K562 (cell line): ENCODE results near the gene BLCAP. TPM values are rescaled to one million over a fixed set of nuclear protein-coding genes. Genes with fewer than 3 reads are reported as not detected.

Experiments
- ATAC-seq: fragments of 200-7000 bp; cut with Tn5 transposase; 3 replicates; pipeline ENCODE4 v1.9.1; 2020; ENCODE audit warnings: moderate library complexity
- BruUV-seq: library from RNA; stranded (reverse); fragments of 400-500 nt; replicated peaks from 2 replicates; lab custom pipeline; 2021; lab: Mats Ljungman, UMichigan
- CTCF ChIA-PET: fragments of 300-600 bp; formaldehyde crosslinking; extraction: SDS; loops from one replicate; lab custom pipeline; 2021; ENCODE audit warnings: low intra/inter-chr PET ratio; lab: Yijun Ruan, JAX
- POLR2A ChIA-PET: fragments of 300-600, 350-650 bp; sonication (Branson Sonifier 250); formaldehyde crosslinking; extraction: SDS; loops from one replicate; lab custom pipeline; 2021; ENCODE audit warnings: antibody characterized with exemption, inconsistent platforms; lab: Yijun Ruan, JAX
- DNase-seq, 4 experiments: peaks; one replicate each; pipeline versions ENCODE4 v3.0.0 to v3.0.0-alpha.2; 2011 to 2018; ENCODE audit warnings: low spot score in 3 of 4, mixed read lengths in 3 of 4; ENCODE audit errors: extremely low read depth in 1 of 4
- FAIRE-seq: peaks from 2 replicates; lab custom pipeline; 2011; peaks lifted over from hg19 to GRCh38; lab: Jason Lieb, UNC
- H2AFZ ChIP-seq: 2 replicates; pipeline ENCODE4 v1.6.0; 2011; ENCODE audit warnings: low read depth, low read length, control low read depth, inconsistent platforms
- H3K27ac ChIP-seq: fragments of 200-600 bp; 3 replicates; pipeline ENCODE4 v1.8.0; 2011; ENCODE audit warnings: low read depth, mild to moderate bottlenecking, control low read depth, inconsistent platforms, low read length, moderate library complexity, mixed read lengths; ENCODE audit errors: extremely low read depth
- H3K27me3 ChIP-seq, 2 experiments: fragments of 300-600 bp in 1 of 2; 2 replicates in 1 of 2; 3 replicates in 1 of 2; pipeline versions ENCODE4 v1.6.0 to v1.8.0; 2011; ENCODE audit warnings: inconsistent platforms in 2 of 2, low read length in 2 of 2, mild to moderate bottlenecking in 1 of 2, mixed read lengths in 1 of 2, moderate library complexity in 1 of 2; ENCODE audit not compliant: control insufficient read depth in 2 of 2, insufficient read depth in 2 of 2
- H3K36me3 ChIP-seq: fragments of 300-600 bp; 3 replicates; pipeline ENCODE4 v1.8.0; 2011; ENCODE audit warnings: mild to moderate bottlenecking, low read length, inconsistent platforms; ENCODE audit not compliant: control insufficient read depth, insufficient read depth
- H3K4me1 ChIP-seq, 2 experiments: fragments of 200-600 bp in 1 of 2; replicated peaks in 1 of 2; 2 replicates in 1 of 2; 3 replicates in 1 of 2; pipeline versions ENCODE4 v1.5.1 to v1.8.0; 2011; ENCODE audit warnings: inconsistent platforms in 2 of 2, low read length in 2 of 2, mild to moderate bottlenecking in 1 of 2, mixed read lengths in 1 of 2, moderate library complexity in 1 of 2; ENCODE audit not compliant: control insufficient read depth in 2 of 2, insufficient read depth in 2 of 2
- H3K4me2 ChIP-seq: 2 replicates; pipeline ENCODE4 v1.6.1; 2011; ENCODE audit warnings: low read length, control low read depth, inconsistent platforms, mixed read lengths; ENCODE audit not compliant: insufficient read depth
- H3K4me3 ChIP-seq: fragments of 200-600 bp; sonication (generic), shearing (Covaris generic); 2 replicates; pipeline ENCODE4 v1.5.1; 2016; ENCODE audit warnings: control low read depth, inconsistent platforms
- H3K79me2 ChIP-seq: fragments of 200-600 bp; 3 replicates; pipeline ENCODE4 v1.8.0; 2011; ENCODE audit warnings: low read length, inconsistent platforms; ENCODE audit not compliant: control insufficient read depth, insufficient read depth
- H3K9ac ChIP-seq, 2 experiments: 2 replicates each; pipeline versions ENCODE4 v1.6.0 to v1.6.1; 2011; ENCODE audit warnings: low read depth in 2 of 2, low read length in 2 of 2, control low read depth in 1 of 2, inconsistent platforms in 1 of 2, mild to moderate bottlenecking in 1 of 2, mixed read lengths in 1 of 2; ENCODE audit not compliant: insufficient read depth in 1 of 2
- H3K9me1 ChIP-seq: one replicate; pipeline ENCODE4 v1.6.0; 2011; ENCODE audit warnings: inconsistent platforms, mild to moderate bottlenecking, low read length, moderate library complexity; ENCODE audit not compliant: control insufficient read depth, insufficient read depth
- H3K9me3 ChIP-seq: replicated peaks from 2 replicates; pipeline ENCODE4 v1.5.1; 2011; ENCODE audit warnings: low read depth, low read length, inconsistent platforms; ENCODE audit not compliant: control insufficient read depth, insufficient read depth
- H4K20me1 ChIP-seq: replicated peaks from 2 replicates; pipeline ENCODE4 v1.6.1; 2011; ENCODE audit warnings: low read length, inconsistent platforms, mixed read lengths; ENCODE audit not compliant: control insufficient read depth, insufficient read depth
- NR2C2 ChIP-seq, 2 experiments: fragments of 200-800 bp in 1 of 2; sonication (Bioruptor generic) in 1 of 2; sonication (generic) in 1 of 2; formaldehyde crosslinking in 1 of 2; IDR thresholded peaks; 2 replicates each; pipeline versions ENCODE4 v1.6.1 to v1.8.0; 2016 to 2022; ENCODE audit warnings: mild to moderate bottlenecking in 1 of 2, missing compliant biosample characterization in 1 of 2, missing genetic modification characterization in 1 of 2, missing genetic modification reagents in 1 of 2
- OTX1 ChIP-seq: fragments of 450-650 bp; formaldehyde crosslinking; IDR thresholded peaks from 2 replicates; pipeline ENCODE4 v1.4.0; 2022; ENCODE audit warnings: mild to moderate bottlenecking
- SIRT6 ChIP-seq: IDR thresholded peaks from one replicate; pipeline ENCODE4 v1.6.1; 2012; ENCODE audit warnings: low read depth, mild to moderate bottlenecking, control low read depth, inconsistent platforms, low read length, moderate library complexity
- SREBF2 ChIP-seq: sonication (generic); formaldehyde crosslinking; IDR thresholded peaks from 2 replicates; pipeline ENCODE4 v1.4.0; 2020; ENCODE audit warnings: mild to moderate bottlenecking, missing genetic modification reagents
- STAT5A ChIP-seq: IDR thresholded peaks from 2 replicates; pipeline ENCODE4 v1.6.1; 2012; ENCODE audit warnings: low read length, inconsistent platforms, borderline replicate concordance
- TAF7 ChIP-seq: fragments of 450-650 bp; IDR thresholded peaks from 2 replicates; pipeline ENCODE4 v1.6.1; 2016; ENCODE audit warnings: missing genetic modification characterization, missing compliant biosample characterization
- ZNF140 ChIP-seq: fragments of 250-450 bp; sonication (Bioruptor Pico); IDR thresholded peaks from 2 replicates; pipeline ENCODE4 v1.8.0; 2021; ENCODE audit warnings: moderate library complexity, mild to moderate bottlenecking, inconsistent platforms
- ZNF436 ChIP-seq: fragments of 250-450, 450-650 bp; sonication (Bioruptor Pico); formaldehyde crosslinking; IDR thresholded peaks from 2 replicates; pipeline ENCODE4 v1.7.0; 2020; ENCODE audit warnings: mild to moderate bottlenecking
- ZNF57 ChIP-seq: fragments of 450-650 bp; formaldehyde crosslinking; IDR thresholded peaks from 2 replicates; pipeline ENCODE4 v1.4.0; 2020; ENCODE audit warnings: mild to moderate bottlenecking, moderate library complexity
- WGBS: fragments of 100-300 bp; shearing (Covaris generic); methylation state at CpG from one replicate; pipeline ENCODE4 v1.1.6; 2016; ENCODE audit warnings: low coverage, mixed read lengths; ENCODE audit not compliant: insufficient coverage; ENCODE audit errors: missing lambda C conversion rate; 5-methylcytosine and 5-hydroxymethylcytosine counted together
- in situ Hi-C: fragments of 300-500 bp; cut with MboI; formaldehyde crosslinking; loops from 4 replicates; pipeline ENCODE4 v1.15.0; 2018; ENCODE audit warnings: inconsistent platforms, mixed read lengths
- intact Hi-C: fragments of 100-400 bp; cut with micrococcal nuclease; formaldehyde crosslinking; loops from 2 replicates; pipeline ENCODE4 v1.14.2; 2022
- polyA plus RNA-seq, 8 experiments: library from polyadenylated mRNA; depleted of rRNA in 4 of 8; stranded (reverse) in 5 of 8; unstranded in 3 of 8; fragments of >200 nt; fragmentation: Nextera tagmentation in 2 of 8; fragmentation: Illumina TruSeq in 1 of 8; extraction: Ambion mirVana in 2 of 8; extraction: Trizol in 1 of 8; gene quantifications; 2 replicates each; pipeline versions ENCODE4 v1.2.1 to v1.2.3, GENCODE V29; 2011 to 2014; ENCODE audit warnings: inconsistent platforms in 1 of 8, missing spikeins in 1 of 8
- total RNA-seq, 7 experiments: library from RNA; depleted of rRNA in 6 of 7; stranded (reverse); fragments of >200 nt in 6 of 7; fragmentation: Illumina TruSeq in 2 of 7; extraction: Trizol in 2 of 7; gene quantifications; 2 replicates each; pipeline versions ENCODE4 v1.2.1 to v1.2.3, GENCODE V29; 2011 to 2021; ENCODE audit warnings: low replicate concordance in 1 of 7
- TF ChIP-seq, protein P1 (sequence below): fragments of 450-650 bp; formaldehyde crosslinking; IDR thresholded peaks from 2 replicates; pipeline ENCODE4 v1.4.0; 2020; ENCODE audit warnings: mild to moderate bottlenecking, moderate library complexity
- TF ChIP-seq, protein P2 (sequence below): fragments of 150-350 bp; conservative IDR thresholded peaks from 2 replicates; pipeline ENCODE4 v1.6.1; 2014; ENCODE audit warnings: low read length
- TF ChIP-seq, protein P3 (sequence below), 3 experiments: fragments of 200-800 bp in 1 of 3; sonication (Bioruptor generic) in 1 of 3; sonication (generic) in 1 of 3; formaldehyde crosslinking in 1 of 3; IDR thresholded peaks; 2 replicates each; pipeline versions ENCODE4 v1.6.1 to v1.8.0; 2016 to 2022; ENCODE audit warnings: mild to moderate bottlenecking in 2 of 3, missing compliant biosample characterization in 2 of 3, missing genetic modification characterization in 2 of 3, missing genetic modification reagents in 1 of 3
- TF ChIP-seq, protein P4 (sequence below): fragments of 250-450 bp; sonication (Bioruptor Pico); IDR thresholded peaks from 2 replicates; pipeline ENCODE4 v1.5.0; 2021; ENCODE audit warnings: mild to moderate bottlenecking, borderline replicate concordance

Gene BLCAP
- total and polyA plus RNA-seq, 9 of the 15 experiments (the other 6 are each of a cell fraction or from before 2014, with no cell fraction given), result 16.9 to 41.5 (median 27.6) TPM

DNA sequence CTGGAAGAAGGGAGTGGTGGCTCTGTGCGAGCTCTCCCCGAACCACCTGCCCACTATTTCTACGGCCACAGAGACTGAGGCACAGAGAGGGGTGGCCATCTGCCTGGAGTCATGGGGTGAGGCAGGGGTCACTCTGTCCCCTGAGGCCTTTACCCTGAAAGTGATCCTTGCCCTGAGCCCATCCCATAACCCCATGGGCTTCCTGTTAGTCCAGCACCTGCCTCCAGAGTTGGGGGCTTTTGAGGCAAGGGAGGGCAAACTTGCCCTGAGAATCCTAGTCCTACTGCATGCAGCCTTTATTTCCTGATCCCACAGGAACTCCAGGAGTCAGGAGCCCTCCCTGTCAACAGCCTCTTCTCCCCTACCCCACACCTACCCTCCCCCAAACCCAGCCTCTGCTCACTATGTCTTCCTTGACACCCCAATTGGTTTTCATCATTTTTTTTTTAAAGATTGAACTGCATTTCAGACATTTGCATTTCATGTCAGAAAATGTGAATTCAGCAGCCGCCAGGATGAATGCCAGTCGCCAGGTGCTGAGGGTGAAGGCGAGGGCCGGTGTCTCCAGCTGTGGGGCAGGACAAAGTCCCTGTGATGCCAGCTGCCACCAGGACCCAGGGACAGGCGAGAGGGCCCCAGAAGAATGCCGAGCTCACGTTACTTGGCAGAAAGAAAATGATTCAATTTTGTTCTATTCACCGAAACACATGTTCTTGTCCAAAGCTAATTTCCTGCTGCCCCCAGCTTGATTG lies 54.3 kb downstream of the BLCAP start:
- no peaks in the 10 kb centered on the region for H3K4me1 ChIP-seq
- no peak overlapping the region for H3K4me3 ChIP-seq
- H3K27me3 ChIP-seq, result peaks cover 21 to 60% of the 10 kb centered on the region in 2 experiments
- no peaks in the 10 kb centered on the region for H3K79me2 ChIP-seq
- no TSS peak for BruUV-seq
- no peak overlapping the region for H3K4me2 ChIP-seq
- H3K27ac ChIP-seq, result no peak overlapping the region
- no peak for FAIRE-seq
- 4% methylated on average over 11 of the region's 11 CpGs for WGBS
- no peaks in the 10 kb centered on the region for H3K36me3 ChIP-seq
- H2AFZ ChIP-seq, result no peak overlapping the region
- H3K9ac ChIP-seq, result no peak overlapping the region
- ChIA-PET POLR2A (interaction anchor here (0.5 to 0.9 kb wide), 2 partner anchors 15 to 40 kb away, joined by 3 read pairs; no protein-coding TSS in a partner anchor), CTCF (no interaction called here)
- no peaks in the 10 kb centered on the region for H3K9me3 ChIP-seq
- H3K9me1 ChIP-seq, result no peaks in the 10 kb centered on the region
- no peak for ATAC-seq
- no peaks in the 10 kb centered on the region; the same call in 1 of the 2 replicates for H4K20me1 ChIP-seq
- intact Hi-C loops (no loop called here), in situ Hi-C loops (no loop called here)
- no peak for DNase-seq
- TF ChIP-seq OTX1 (CRISPR knock-in tag), result no peak
- no peak for TF ChIP-seq SREBF2 (CRISPR knock-in tag)
- TF ChIP-seq ZNF57, result no peak
- TF ChIP-seq ZNF436, result no peak
- no peak for TF ChIP-seq STAT5A
- TF ChIP-seq, protein P1, sequence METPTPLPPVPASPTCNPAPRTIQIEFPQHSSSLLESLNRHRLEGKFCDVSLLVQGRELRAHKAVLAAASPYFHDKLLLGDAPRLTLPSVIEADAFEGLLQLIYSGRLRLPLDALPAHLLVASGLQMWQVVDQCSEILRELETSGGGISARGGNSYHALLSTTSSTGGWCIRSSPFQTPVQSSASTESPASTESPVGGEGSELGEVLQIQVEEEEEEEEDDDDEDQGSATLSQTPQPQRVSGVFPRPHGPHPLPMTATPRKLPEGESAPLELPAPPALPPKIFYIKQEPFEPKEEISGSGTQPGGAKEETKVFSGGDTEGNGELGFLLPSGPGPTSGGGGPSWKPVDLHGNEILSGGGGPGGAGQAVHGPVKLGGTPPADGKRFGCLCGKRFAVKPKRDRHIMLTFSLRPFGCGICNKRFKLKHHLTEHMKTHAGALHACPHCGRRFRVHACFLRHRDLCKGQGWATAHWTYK (CRISPR knock-in tag), result no peak
- TF ChIP-seq SIRT6, result no peak
- TF ChIP-seq, protein P2, sequence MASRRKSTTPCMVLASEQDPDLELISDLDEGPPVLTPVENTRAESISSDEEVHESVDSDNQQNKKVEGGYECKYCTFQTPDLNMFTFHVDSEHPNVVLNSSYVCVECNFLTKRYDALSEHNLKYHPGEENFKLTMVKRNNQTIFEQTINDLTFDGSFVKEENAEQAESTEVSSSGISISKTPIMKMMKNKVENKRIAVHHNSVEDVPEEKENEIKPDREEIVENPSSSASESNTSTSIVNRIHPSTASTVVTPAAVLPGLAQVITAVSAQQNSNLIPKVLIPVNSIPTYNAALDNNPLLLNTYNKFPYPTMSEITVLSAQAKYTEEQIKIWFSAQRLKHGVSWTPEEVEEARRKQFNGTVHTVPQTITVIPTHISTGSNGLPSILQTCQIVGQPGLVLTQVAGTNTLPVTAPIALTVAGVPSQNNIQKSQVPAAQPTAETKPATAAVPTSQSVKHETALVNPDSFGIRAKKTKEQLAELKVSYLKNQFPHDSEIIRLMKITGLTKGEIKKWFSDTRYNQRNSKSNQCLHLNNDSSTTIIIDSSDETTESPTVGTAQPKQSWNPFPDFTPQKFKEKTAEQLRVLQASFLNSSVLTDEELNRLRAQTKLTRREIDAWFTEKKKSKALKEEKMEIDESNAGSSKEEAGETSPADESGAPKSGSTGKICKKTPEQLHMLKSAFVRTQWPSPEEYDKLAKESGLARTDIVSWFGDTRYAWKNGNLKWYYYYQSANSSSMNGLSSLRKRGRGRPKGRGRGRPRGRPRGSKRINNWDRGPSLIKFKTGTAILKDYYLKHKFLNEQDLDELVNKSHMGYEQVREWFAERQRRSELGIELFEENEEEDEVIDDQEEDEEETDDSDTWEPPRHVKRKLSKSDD, result no peak
- TF ChIP-seq TAF7 (tag), result no peak
- TF ChIP-seq, protein P3, sequence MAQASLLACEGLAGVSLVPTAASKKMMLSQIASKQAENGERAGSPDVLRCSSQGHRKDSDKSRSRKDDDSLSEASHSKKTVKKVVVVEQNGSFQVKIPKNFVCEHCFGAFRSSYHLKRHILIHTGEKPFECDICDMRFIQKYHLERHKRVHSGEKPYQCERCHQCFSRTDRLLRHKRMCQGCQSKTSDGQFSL (CRISPR knock-in tag; IDR thresholded peaks at IDR 0.05), result no peak
- TF ChIP-seq, protein P3 (tag; IDR thresholded peaks at IDR 0.05), result no peak
- no peak for TF ChIP-seq NR2C2 (CRISPR knock-in tag; IDR thresholded peaks at IDR 0.05)
- no peak for TF ChIP-seq NR2C2 (tag; IDR thresholded peaks at IDR 0.05)
- TF ChIP-seq, protein P4, sequence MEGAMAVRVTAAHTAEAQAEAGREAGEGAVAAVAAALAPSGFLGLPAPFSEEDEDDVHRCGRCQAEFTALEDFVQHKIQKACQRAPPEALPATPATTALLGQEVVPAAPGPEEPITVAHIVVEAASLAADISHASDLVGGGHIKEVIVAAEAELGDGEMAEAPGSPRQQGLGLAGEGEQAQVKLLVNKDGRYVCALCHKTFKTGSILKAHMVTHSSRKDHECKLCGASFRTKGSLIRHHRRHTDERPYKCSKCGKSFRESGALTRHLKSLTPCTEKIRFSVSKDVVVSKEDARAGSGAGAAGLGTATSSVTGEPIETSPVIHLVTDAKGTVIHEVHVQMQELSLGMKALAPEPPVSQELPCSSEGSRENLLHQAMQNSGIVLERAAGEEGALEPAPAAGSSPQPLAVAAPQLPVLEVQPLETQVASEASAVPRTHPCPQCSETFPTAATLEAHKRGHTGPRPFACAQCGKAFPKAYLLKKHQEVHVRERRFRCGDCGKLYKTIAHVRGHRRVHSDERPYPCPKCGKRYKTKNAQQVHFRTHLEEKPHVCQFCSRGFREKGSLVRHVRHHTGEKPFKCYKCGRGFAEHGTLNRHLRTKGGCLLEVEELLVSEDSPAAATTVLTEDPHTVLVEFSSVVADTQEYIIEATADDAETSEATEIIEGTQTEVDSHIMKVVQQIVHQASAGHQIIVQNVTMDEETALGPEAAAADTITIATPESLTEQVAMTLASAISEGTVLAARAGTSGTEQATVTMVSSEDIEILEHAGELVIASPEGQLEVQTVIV, result no peak
- no peak for TF ChIP-seq ZNF140 (CRISPR knock-in tag)
